Vagina (tissue), 2 donors: Measurements from ENCODE around the gene TBXAS1. TPM values are rescaled to one million over a fixed set of nuclear protein-coding genes. Genes with fewer than 3 reads are reported as not detected.
A peak's percentile ranks its signal among the peaks of the same experiment; 100 is the strongest.

Experiments used
- DNase-seq, 2 donors: peaks; one replicate each; pipeline ENCODE4 v3.0.0-alpha.2; 2017; ENCODE audit errors: extremely low spot score in 2 of 2
- H3K27ac ChIP-seq: fragments of 200-600 bp; sonication (generic); one replicate; pipeline ENCODE4 v1.5.1; 2019
- H3K27me3 ChIP-seq: fragments of 200-600 bp; sonication (generic); one replicate; pipeline ENCODE4 v1.5.1; 2019
- H3K36me3 ChIP-seq, 2 donors: fragments of 200-600 bp; sonication (generic); one replicate each; pipeline ENCODE4 v1.5.1; 2017 to 2019
- H3K4me1 ChIP-seq: fragments of 200-600 bp; sonication (generic); one replicate; pipeline ENCODE4 v1.5.1; 2019
- H3K4me3 ChIP-seq, 2 donors: fragments of 200-600 bp; sonication (generic); 1 replicate in 1 of 2; 2 replicates in 1 of 2; pipeline ENCODE4 v1.5.1; 2016 to 2019
- H3K9me3 ChIP-seq: fragments of 200-600 bp; sonication (generic); one replicate; pipeline ENCODE4 v1.5.1; 2019
- CTCF ChIP-seq, 3 experiments: fragments of 450-650 bp in 2 of 3; fragments of 200-600 bp in 1 of 3; sonication (generic) in 1 of 3; IDR thresholded peaks; one replicate each; pipeline ENCODE4 v1.5.1; 2017 to 2019; ENCODE audit warnings: antibody characterized with exemption in 3 of 3, mild to moderate bottlenecking in 2 of 3, moderate library complexity in 2 of 3
- POLR2A ChIP-seq, 2 donors: fragments of 450-650 bp; IDR thresholded peaks; one replicate each; pipeline ENCODE4 v1.6.1; 2017; ENCODE audit warnings: antibody characterized with exemption in 2 of 2, mild to moderate bottlenecking in 2 of 2, moderate library complexity in 2 of 2
- POLR2AphosphoS5 ChIP-seq, 2 donors: sonication (generic); formaldehyde crosslinking; IDR thresholded peaks; one replicate each; pipeline ENCODE4 v1.9.0; 2017; ENCODE audit warnings: antibody characterized with exemption in 2 of 2, mild to moderate bottlenecking in 2 of 2, low read depth in 1 of 2; ENCODE audit not compliant: insufficient read depth in 1 of 2
- intact Hi-C: fragments of 100-400 bp; cut with DNase I; formaldehyde crosslinking; loops from one replicate; pipeline ENCODE4 v1.15.1; 2023
- total RNA-seq: library from RNA; depleted of rRNA; stranded (reverse); fragments of >200 nt; gene quantifications from one replicate; pipeline ENCODE4 v1.2.3, GENCODE V29; 2016

TBXAS1 gene
- total RNA-seq, 1 donor from 2014 or later, result 18.4 TPM

GRCh38 chr7:139897422-139898090 is 68.5 kb downstream of the TBXAS1 start:
- TF ChIP-seq POLR2AphosphoS5 (IDR thresholded peaks at IDR 0.05; ENCODE audit: insufficient read depth in 1 of 2, low read depth in 1 of 2) (no peak), POLR2A (IDR thresholded peaks at IDR 0.05) (no peak), CTCF (IDR thresholded peaks at IDR 0.05) (no peak)
- Histone ChIP-seq H3K36me3 (no peaks in the 10 kb centered on the region), H3K27me3 (no peaks in the 10 kb centered on the region), H3K27ac (no peak overlapping the region), H3K9me3 (no peaks in the 10 kb centered on the region), H3K4me3 (no peak overlapping the region), H3K4me1 (no peaks in the 10 kb centered on the region)
- intact Hi-C loops, result loop anchor here (5.0 kb wide), 1 partner anchor 1745 kb away; no protein-coding TSS in a partner anchor
- peak in 1 of 2 donors; percentile 88 for DNase-seq

GRCh38 chr7:139898483-139898882 is 69.4 kb downstream of the TBXAS1 start:
- Histone ChIP-seq H3K27ac (no peak overlapping the region), H3K36me3 (no peaks in the 10 kb centered on the region), H3K27me3 (no peaks in the 10 kb centered on the region), H3K4me1 (no peaks in the 10 kb centered on the region), H3K9me3 (peaks cover 5% of the 10 kb centered on the region), H3K4me3 (no peak overlapping the region)
- intact Hi-C loops, result loop anchor here (5.0 kb wide), 1 partner anchor 1746 kb away; no protein-coding TSS in a partner anchor
- DNase-seq, result no peak
- no peak for TF ChIP-seq POLR2AphosphoS5 (IDR thresholded peaks at IDR 0.05; ENCODE audit: insufficient read depth in 1 of 2, low read depth in 1 of 2)
- no peak for TF ChIP-seq POLR2A (IDR thresholded peaks at IDR 0.05)

DNA sequence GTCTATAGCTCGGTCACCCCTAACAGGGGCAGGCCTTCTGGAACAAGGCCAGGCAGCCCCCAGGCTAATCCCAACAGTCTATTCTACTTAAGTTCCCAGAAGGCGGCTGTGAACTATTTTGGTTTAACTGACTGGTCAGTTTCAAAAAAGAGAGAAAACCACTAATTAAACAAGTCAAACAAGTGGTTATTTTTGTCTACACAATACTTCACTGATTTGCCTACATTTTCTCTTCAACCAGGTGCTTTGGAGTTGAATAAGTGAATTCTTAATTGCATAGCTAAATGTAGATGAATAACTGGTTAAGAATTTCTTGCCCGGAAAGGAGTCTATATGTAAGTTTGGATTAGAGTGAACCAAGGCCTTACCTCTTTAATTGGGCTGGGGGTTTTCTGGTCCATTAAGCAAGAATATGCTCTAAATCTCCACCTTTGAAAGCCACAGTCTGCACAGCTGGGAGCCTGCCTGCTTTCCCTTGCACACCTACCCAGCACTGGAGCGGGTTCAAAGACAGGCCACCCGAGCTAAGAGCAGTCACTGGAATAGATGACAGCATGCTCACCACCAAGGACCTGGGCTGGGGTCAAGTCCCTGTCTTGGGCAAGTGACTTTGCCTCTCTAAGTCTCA is 70.4 kb downstream of the TBXAS1 start:
- no peak for DNase-seq

GRCh38 chr7:139900326-139900725 is 71.3 kb downstream of the TBXAS1 start:
- DNase-seq, result no peak
- Histone ChIP-seq H3K27me3 (no peaks in the 10 kb centered on the region), H3K4me3 (no peak overlapping the region), H3K9me3 (peaks cover 5% of the 10 kb centered on the region), H3K27ac (no peak overlapping the region), H3K36me3 (no peaks in the 10 kb centered on the region), H3K4me1 (no peaks in the 10 kb centered on the region)
- TF ChIP-seq CTCF (IDR thresholded peaks at IDR 0.05) (no peak), POLR2AphosphoS5 (IDR thresholded peaks at IDR 0.05; ENCODE audit: insufficient read depth in 1 of 2, low read depth in 1 of 2) (no peak), POLR2A (IDR thresholded peaks at IDR 0.05) (no peak)
- intact Hi-C loops, result no loop called here

More for the DNA sequence above, 70.4 kb downstream of the TBXAS1 start:
- intact Hi-C loops, result loop anchor here (5.0 kb wide), 1 partner anchor 1747 kb away; no protein-coding TSS in a partner anchor
- no peaks in the 10 kb centered on the region for H3K4me1 ChIP-seq
- no peak overlapping the region for H3K4me3 ChIP-seq
- H3K27ac ChIP-seq, result no peak overlapping the region
- peaks cover 5% of the 10 kb centered on the region for H3K9me3 ChIP-seq
- no peaks in the 10 kb centered on the region for H3K36me3 ChIP-seq
- TF ChIP-seq POLR2A (IDR thresholded peaks at IDR 0.05) (no peak), POLR2AphosphoS5 (IDR thresholded peaks at IDR 0.05; ENCODE audit: insufficient read depth in 1 of 2, low read depth in 1 of 2) (no peak), CTCF (IDR thresholded peaks at IDR 0.05) (no peak)
- no peaks in the 10 kb centered on the region for H3K27me3 ChIP-seq

DNA sequence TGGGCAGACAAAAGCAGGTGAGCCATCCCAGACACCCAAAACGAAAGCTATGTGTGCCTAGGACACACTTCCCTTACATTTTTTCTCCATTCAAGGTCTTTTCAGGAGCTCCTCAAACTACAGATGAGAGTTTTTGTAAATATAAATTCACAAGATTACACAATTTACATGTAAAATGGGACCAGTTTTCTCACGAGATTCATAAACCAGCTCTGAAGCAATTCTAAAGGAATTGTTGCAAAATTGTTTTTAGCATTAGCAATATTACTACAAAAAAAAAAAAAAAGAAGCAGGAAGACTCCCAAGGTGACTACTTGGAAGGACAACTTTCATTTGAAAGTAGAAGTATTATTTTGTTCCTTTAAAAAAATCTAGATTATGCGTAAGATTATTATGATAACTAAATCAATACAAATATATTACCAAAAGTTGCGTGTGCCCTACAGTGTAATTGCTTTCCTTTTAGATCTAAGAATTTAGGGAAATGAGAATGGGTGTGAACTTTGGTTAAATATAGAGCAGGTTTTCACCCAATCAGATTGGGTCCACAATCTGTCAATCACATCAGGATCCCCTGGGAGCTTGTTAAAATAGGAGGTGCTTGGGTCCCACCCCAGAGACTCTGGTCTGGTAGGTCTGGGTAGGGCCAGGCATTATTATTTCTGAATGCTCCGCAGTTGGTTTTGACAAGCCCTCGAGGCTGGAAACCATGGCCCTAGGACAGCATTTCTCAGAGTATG is 72.2 kb downstream of the TBXAS1 start:
- H3K36me3 ChIP-seq, result no peaks in the 10 kb centered on the region
- H3K4me3 ChIP-seq, result no peak overlapping the region
- TF ChIP-seq CTCF (IDR thresholded peaks at IDR 0.05), result no peak
- no peak for TF ChIP-seq POLR2AphosphoS5 (IDR thresholded peaks at IDR 0.05; ENCODE audit: insufficient read depth in 1 of 2, low read depth in 1 of 2)
- TF ChIP-seq POLR2A (IDR thresholded peaks at IDR 0.05), result no peak
- H3K9me3 ChIP-seq, result peaks cover 5% of the 10 kb centered on the region
- no peak overlapping the region for H3K27ac ChIP-seq
- DNase-seq, result no peak
- no peaks in the 10 kb centered on the region for H3K4me1 ChIP-seq
- H3K27me3 ChIP-seq, result no peaks in the 10 kb centered on the region
- intact Hi-C loops, result no loop called here
